ENCODE measurements around the gene CEP97.
"Not testable (repeated sequence)": the region's sequence is repeated elsewhere in the genome, so short reads cannot be mapped to it uniquely, and the experiment has no call there.

The CEP97 gene

GRCh38 chr3:101762041-101762646, 37.7 kb downstream of the CEP97 start:
- DNase-seq (ENCODE audit: low spot score), result peak; percentile 7

- not testable (repeated sequence) for DNase-seq (ENCODE audit: low spot score)
Measured at GRCh38 chr3:101777745-101778281, 53.4 kb downstream of the CEP97 start.

GRCh38 chr3:101778385-101779046, 54.1 kb downstream of the CEP97 start:
- no peak for DNase-seq (ENCODE audit: low spot score)

- DNase-seq (ENCODE audit: low spot score), result peak; percentile 65
Measured at GRCh38 chr3:101779047-101779821, 54.8 kb downstream of the CEP97 start, which contains the start of gene NXPE3. Gene NXPE3 (plus strand): TSS chr3:101779211. CDS start chr3:101785597, 6,386 bp downstream.

GRCh38 chr3:101779822-101780381, 55.5 kb downstream of the CEP97 start:
- DNase-seq (ENCODE audit: low spot score), result no peak

GRCh38 chr3:101780661-101781060, 56.2 kb downstream of the CEP97 start:
- DNase-seq (ENCODE audit: low spot score), result no peak

GRCh38 chr3:101781166-101781565, 56.8 kb downstream of the CEP97 start:
- no peak for DNase-seq (ENCODE audit: low spot score)

GRCh38 chr3:101784855-101785613, 60.6 kb downstream of the CEP97 start:
- no peak for DNase-seq (ENCODE audit: low spot score)

GRCh38 chr3:101791778-101792177, 67.4 kb downstream of the CEP97 start:
- DNase-seq (ENCODE audit: low spot score), result no peak

- DNase-seq (ENCODE audit: low spot score), result no peak
Measured at GRCh38 chr3:101796077-101796680, 71.8 kb downstream of the CEP97 start.

GRCh38 chr3:101801174-101801573, 76.8 kb downstream of the CEP97 start:
- DNase-seq (ENCODE audit: low spot score), result no peak

- DNase-seq (ENCODE audit: low spot score), result no peak
Measured at GRCh38 chr3:101802179-101802578, 77.8 kb downstream of the CEP97 start.

- peak; percentile 63 for DNase-seq (ENCODE audit: low spot score)
Measured at GRCh38 chr3:101803173-101803782, 78.9 kb downstream of the CEP97 start.

- no peak for DNase-seq (ENCODE audit: low spot score)
Measured at GRCh38 chr3:101803939-101804338, 79.5 kb downstream of the CEP97 start.

- no peak for DNase-seq (ENCODE audit: low spot score)
Measured at GRCh38 chr3:101806491-101806890, 82.1 kb downstream of the CEP97 start.

GRCh38 chr3:101807888-101808287, 83.5 kb downstream of the CEP97 start:
- no peak for DNase-seq (ENCODE audit: low spot score)

GRCh38 chr3:101809178-101810021, 85.0 kb downstream of the CEP97 start:
- DNase-seq (ENCODE audit: low spot score), result peak; percentile 49

GRCh38 chr3:101810022-101810418, 85.6 kb downstream of the CEP97 start:
- no peak for DNase-seq (ENCODE audit: low spot score)

- no peak for DNase-seq (ENCODE audit: low spot score)
Measured at GRCh38 chr3:101811875-101812274, 87.5 kb downstream of the CEP97 start.

- DNase-seq (ENCODE audit: low spot score), result no peak
Measured at GRCh38 chr3:101812895-101813294, 88.5 kb downstream of the CEP97 start.

Data from kidney capillary endothelial cell (primary cell).